HS-27A (cell line): ENCODE measurements around the gene PPP3R1.

Experiments
- DNase-seq: peaks from one replicate; pipeline ENCODE4 v3.0.0-alpha.2; 2012; ENCODE audit warnings: low read depth, missing footprints

Gene PPP3R1

DNA sequence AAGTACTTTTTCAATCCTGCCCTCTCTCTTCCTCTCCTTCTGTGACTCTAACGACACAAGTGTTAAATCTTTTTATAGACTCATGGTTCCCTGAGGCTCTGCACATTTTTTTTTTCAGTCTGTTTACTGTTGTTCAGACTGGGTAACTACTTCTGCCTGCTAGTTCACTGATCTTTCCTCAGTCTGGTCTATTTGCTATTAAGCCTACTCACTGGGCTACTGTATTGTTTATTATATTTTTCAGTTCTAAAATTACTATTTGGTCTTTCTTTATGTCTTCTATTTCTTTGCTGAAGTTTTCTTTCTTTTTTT is 21.3 kb downstream of the PPP3R1 start:
- no peak for DNase-seq

- no peak for DNase-seq
Observed at GRCh38 chr2:68230241-68231060, 21.9 kb downstream of the PPP3R1 start.

- no peak for DNase-seq
Observed at GRCh38 chr2:68226794-68227193, 25.5 kb downstream of the PPP3R1 start.

- no peak for DNase-seq
Observed at GRCh38 chr2:68225119-68225632, 27.2 kb downstream of the PPP3R1 start.

- DNase-seq = no peak
Observed at GRCh38 chr2:68223419-68223818, 28.9 kb downstream of the PPP3R1 start.

DNA sequence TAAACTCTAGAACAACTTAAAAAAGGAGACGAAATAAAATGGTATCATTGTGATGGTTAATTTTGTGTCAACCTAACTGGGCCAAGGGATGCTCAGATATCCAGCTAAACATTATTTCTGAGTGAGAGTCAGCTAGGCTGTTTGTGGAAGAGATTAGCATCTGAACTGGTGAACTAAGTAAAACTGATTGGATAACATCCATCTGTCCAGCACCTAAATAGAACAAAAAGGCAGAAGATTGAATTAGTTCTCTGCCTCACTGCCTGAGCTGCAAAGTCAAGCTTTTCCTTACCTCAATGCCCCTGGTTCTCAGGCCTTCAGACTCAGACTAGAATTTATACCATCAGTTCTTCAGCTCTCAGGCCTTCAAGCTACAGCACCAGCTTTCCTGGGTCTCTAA is 30.0 kb downstream of the PPP3R1 start:
- no peak for DNase-seq

- no peak for DNase-seq
Observed at GRCh38 chr2:68218343-68218901, 33.9 kb downstream of the PPP3R1 start.

GRCh38 chr2:68217729-68218128 is 34.6 kb downstream of the PPP3R1 start:
- no peak for DNase-seq

DNA sequence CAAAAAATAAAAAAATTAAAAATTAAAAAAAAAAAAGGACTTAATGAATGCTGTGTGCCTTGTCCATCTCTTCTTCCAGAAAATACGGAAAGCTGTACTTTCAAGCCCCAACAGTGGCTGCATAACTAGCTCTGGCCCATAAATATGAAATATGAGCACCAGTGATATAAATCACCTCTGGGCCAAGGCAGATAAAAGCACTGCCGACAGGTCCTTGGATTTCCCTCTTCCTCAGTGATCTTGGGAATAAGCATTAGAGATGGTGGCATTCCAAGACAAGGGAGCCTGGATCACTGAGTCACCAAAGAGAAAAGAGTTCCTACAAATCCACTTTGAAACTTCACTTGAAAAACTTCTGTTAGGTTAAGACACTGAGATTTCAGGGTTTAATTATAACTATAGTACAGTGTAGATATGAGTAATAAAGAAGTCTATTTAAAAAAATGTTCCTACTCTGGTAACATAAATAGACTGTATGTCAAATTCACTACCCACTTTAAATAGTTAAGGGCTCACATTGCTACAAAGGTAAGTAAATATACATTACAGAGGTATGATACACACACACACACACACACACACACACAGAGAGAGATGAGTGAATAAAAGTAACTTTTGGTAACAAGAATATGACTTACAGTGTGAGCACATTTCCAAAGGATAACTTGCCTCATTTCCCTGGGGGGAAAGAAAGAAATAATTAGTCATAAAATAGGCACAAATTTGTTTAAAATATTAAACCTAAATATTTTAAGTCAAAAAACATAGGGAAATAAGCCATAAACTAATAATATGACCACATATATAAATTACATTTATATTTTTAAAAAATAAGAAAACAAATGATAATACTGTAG is 35.6 kb downstream of the PPP3R1 start:
- DNase-seq = no peak

- DNase-seq = no peak
Observed at GRCh38 chr2:68214381-68214780, 38.0 kb downstream of the PPP3R1 start.

GRCh38 chr2:68206793-68207192 is 45.5 kb downstream of the PPP3R1 start:
- DNase-seq = no peak

DNA sequence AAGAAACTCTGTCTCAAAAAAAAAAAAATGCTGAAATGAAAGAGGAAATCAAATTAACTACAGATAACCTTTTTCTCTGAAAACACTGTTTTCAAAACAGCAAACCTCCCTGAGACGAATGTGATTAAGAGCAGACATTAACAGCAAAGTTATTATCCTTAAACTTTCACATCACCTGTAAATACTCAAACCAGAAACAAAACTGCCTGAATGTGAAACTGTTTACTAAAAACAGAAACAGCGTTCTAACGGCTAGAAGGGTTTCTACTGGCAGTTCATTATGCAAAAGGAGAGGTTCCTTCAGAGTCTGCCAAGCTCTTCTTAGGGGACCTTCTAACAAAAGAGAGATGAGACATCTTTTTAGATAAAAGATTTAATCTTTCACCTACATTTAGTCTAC is 48.7 kb downstream of the PPP3R1 start:
- no peak for DNase-seq

DNA sequence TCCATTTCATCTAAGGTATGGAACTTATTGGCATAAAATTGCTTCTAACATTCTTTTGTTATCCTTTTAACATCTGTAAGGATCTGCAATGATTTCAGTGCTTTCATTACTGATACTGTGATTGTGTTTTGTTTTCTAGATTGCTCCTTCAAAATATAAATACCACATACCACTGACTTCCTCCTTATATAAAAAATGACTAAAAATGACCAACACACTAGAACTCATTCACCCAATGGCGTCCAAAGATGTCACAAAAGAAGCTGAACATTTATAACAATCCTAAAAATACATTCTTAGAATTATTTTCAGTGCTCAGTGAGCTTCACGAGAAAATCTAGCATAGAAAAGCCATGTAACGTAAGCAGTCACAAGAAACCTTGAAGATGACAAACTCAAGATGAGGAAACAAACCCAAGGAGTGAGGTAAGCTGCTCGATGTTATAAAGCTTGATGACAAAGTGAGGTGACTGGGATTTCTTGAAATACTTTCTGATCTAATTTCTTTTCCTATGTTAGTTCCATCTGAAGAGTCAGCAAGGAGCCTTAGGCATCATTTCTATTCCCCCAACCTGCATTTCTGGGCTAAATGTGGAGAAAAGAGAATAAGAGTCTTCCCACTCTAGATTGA is 52.1 kb downstream of the PPP3R1 start:
- no peak for DNase-seq

GRCh38 chr2:68196120-68196716 is 56.1 kb downstream of the PPP3R1 start:
- DNase-seq = no peak

DNA sequence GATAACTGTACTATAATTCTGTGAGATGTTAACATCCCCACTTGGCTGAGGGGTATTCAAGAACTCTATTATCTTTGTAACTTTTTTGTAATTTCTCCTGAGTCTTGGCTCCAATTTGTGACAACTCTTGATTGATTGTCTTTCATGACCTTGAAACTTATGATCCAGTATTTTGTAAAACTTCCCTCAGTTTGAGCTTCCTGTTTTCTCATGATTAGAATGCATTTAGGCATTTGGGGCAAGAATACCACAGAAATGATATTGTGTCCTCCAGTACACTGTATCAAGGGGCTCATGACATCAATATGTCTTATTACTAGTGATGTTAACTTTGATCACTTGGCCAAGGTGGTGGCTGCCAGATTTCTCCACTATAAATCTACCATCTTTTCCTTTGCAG is 57.2 kb downstream of the PPP3R1 start:
- DNase-seq = no peak

GRCh38 chr2:68193787-68194372 is 58.5 kb downstream of the PPP3R1 start:
- DNase-seq = no peak

GRCh38 chr2:68193144-68193543 is 59.2 kb downstream of the PPP3R1 start:
- DNase-seq = no peak

GRCh38 chr2:68190991-68191731 is 61.2 kb downstream of the PPP3R1 start:
- no peak for DNase-seq

GRCh38 chr2:68189991-68190784 is 62.1 kb downstream of the PPP3R1 start:
- DNase-seq = no peak

DNA sequence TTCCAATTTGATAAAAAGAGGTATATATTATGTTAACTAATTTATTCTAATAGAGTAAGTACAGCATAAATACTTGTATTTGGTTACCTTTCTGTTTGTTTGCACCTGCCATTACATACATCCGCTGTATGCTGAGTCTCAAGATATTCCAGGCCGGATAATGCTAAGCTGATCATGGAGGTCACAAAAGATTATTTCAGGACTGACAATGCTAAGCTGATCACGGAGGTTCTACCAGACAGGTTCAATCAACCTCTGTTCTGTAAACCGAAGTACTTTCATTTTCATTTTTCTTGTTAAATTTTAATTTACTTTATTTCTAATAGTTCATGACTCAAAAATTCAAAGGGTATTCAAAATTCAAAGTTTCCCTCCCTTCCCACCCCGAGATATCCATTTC is 63.5 kb downstream of the PPP3R1 start:
- DNase-seq = no peak
